Kidney (tissue), 14 donors: Measurements from ENCODE around the gene ETV6. TPM values are rescaled to one million over a fixed set of nuclear protein-coding genes. Genes with fewer than 3 reads are reported as not detected.

Experiments
- DNase-seq, 5 donors: peaks; one replicate each; pipeline ENCODE4 v3.0.0-alpha.2; 2013 to 2020
- FAIRE-seq: peaks from 2 replicates; lab custom pipeline; 2012; peaks lifted over from hg19 to GRCh38; lab: Jason Lieb, UNC
- H3K27ac ChIP-seq, 2 donors: one replicate each; pipeline ENCODE4 v1.7.0; 2013; ENCODE audit warnings: low read depth in 2 of 2, low read length in 2 of 2, inconsistent platforms in 1 of 2
- H3K27me3 ChIP-seq: one replicate; pipeline ENCODE4 v1.7.1; 2013; ENCODE audit warnings: low read length, inconsistent platforms; ENCODE audit not compliant: control insufficient read depth, insufficient read depth
- H3K36me3 ChIP-seq, 3 donors: one replicate each; pipeline versions ENCODE4 v1.7.0 to v1.7.1; 2013; ENCODE audit warnings: low read length in 3 of 3, control low read depth in 1 of 3, inconsistent platforms in 1 of 3; ENCODE audit not compliant: insufficient read depth in 3 of 3, control insufficient read depth in 2 of 3
- H3K4me1 ChIP-seq, 3 donors: one replicate each; pipeline versions ENCODE4 v1.7.0 to v1.7.1; 2013; ENCODE audit warnings: low read length in 3 of 3, inconsistent platforms in 1 of 3, low read depth in 1 of 3; ENCODE audit not compliant: control insufficient read depth in 2 of 3, insufficient read depth in 2 of 3
- H3K4me3 ChIP-seq, 3 donors: one replicate each; pipeline versions ENCODE4 v1.7.0 to v1.8.1; 2013; ENCODE audit warnings: low read length in 3 of 3, control low read depth in 1 of 3, inconsistent platforms in 1 of 3
- H3K9ac ChIP-seq, 3 donors: one replicate each; pipeline versions ENCODE4 v1.7.0 to v1.7.1; 2013; ENCODE audit warnings: low read length in 3 of 3, control low read depth in 1 of 3, inconsistent platforms in 1 of 3
- H3K9me3 ChIP-seq, 3 donors: one replicate each; pipeline versions ENCODE4 v1.7.0 to v1.7.1; 2013; ENCODE audit warnings: low read length in 3 of 3, control low read depth in 1 of 3, inconsistent platforms in 1 of 3; ENCODE audit not compliant: control insufficient read depth in 2 of 3, insufficient read depth in 1 of 3
- intact Hi-C: fragments of 100-400 bp; cut with DNase I; formaldehyde crosslinking; loops from one replicate; pipeline ENCODE4 v1.11.1; 2022
- polyA plus RNA-seq: library from polyadenylated mRNA; stranded (reverse); fragments of 350-450 nt; fragmentation: Illumina TruSeq; extraction: RNeasy Lipid Tissue Mini Kit (QIAGEN cat#74804); gene quantifications from one replicate; pipeline ENCODE4 v1.2.3, GENCODE V29; 2014; ENCODE audit warnings: low read depth, low replicate concordance; ENCODE audit not compliant: insufficient read depth
- total RNA-seq: library from RNA; stranded (reverse); fragmentation: NEBNext Ultra II Directional; extraction: Animal tissue kit (Norgen Biotek cat#: 25700); gene quantifications from one replicate; pipeline ENCODE4 v1.2.1, GENCODE V29; 2021
- TF ChIP-seq, protein P1 (sequence below): IDR thresholded peaks from 3 replicates; pipeline ENCODE4 v1.5.1; 2012; ENCODE audit warnings: mild to moderate bottlenecking, moderate library complexity, borderline replicate concordance; ENCODE audit not compliant: insufficient read depth; ENCODE audit errors: extremely low read depth
- donor health status: control.
- donor health status: control.
- donor health status: control.
- donor health status: control.
- donor health status: control.
- donor health status: DM: yes; HTN: yes; CAD: no.
- donor health status: Normal renal cell carcinoma (clear cell type).

ETV6 gene
- total and polyA plus RNA-seq, 2 donors from 2014 or later = 5.2 to 59.8 TPM

GRCh38 chr12:11730299-11731041 is 81.0 kb downstream of the ETV6 start:
- Histone ChIP-seq H3K27me3 (no peaks in the 10 kb centered on the region), H3K27ac (peak overlapping the region in 1 of 2 donors; percentile 55), H3K36me3 (no peaks in the 10 kb centered on the region), H3K9ac (no peak overlapping the region), H3K4me1 (peaks cover 0 to 22% (median 18%) of the 10 kb centered on the region in 3 donors), H3K9me3 (no peaks in the 10 kb centered on the region), H3K4me3 (no peak overlapping the region)
- FAIRE-seq = no peak
- peak in 3 of 5 donors; percentile 44 to 84 (median 79) for DNase-seq
- TF ChIP-seq, protein P1, sequence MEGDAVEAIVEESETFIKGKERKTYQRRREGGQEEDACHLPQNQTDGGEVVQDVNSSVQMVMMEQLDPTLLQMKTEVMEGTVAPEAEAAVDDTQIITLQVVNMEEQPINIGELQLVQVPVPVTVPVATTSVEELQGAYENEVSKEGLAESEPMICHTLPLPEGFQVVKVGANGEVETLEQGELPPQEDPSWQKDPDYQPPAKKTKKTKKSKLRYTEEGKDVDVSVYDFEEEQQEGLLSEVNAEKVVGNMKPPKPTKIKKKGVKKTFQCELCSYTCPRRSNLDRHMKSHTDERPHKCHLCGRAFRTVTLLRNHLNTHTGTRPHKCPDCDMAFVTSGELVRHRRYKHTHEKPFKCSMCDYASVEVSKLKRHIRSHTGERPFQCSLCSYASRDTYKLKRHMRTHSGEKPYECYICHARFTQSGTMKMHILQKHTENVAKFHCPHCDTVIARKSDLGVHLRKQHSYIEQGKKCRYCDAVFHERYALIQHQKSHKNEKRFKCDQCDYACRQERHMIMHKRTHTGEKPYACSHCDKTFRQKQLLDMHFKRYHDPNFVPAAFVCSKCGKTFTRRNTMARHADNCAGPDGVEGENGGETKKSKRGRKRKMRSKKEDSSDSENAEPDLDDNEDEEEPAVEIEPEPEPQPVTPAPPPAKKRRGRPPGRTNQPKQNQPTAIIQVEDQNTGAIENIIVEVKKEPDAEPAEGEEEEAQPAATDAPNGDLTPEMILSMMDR = no peak
- intact Hi-C loops = no loop called here

DNA sequence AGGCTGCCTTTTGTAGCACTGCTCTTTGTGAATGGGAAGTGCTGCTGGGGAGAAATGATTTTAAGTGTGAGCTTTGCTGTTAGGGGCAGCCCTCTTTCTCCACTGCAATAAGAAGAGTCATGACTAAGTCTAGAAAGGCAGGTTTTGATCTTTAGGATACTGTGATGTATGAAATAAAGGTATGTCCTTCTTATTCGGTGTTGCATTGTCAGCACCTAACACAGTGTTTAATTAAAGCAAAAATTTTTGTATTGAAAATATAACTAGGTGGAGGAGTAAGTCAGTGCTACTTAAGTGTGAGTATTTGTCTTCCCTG is 81.5 kb downstream of the ETV6 start:
- no peak for DNase-seq
- no peaks in the 10 kb centered on the region for H3K27me3 ChIP-seq
- no peaks in the 10 kb centered on the region for H3K36me3 ChIP-seq
- H3K9ac ChIP-seq = no peak overlapping the region
- FAIRE-seq = no peak
- intact Hi-C loops = no loop called here
- H3K4me1 ChIP-seq = peaks cover 0 to 22% (median 18%) of the 10 kb centered on the region in 3 donors
- TF ChIP-seq, protein P1 = no peak
- no peaks in the 10 kb centered on the region for H3K9me3 ChIP-seq
- H3K27ac ChIP-seq = no peak overlapping the region
- H3K4me3 ChIP-seq = no peak overlapping the region

GRCh38 chr12:11731455-11731854 is 82.0 kb downstream of the ETV6 start:
- no peak for DNase-seq
- Histone ChIP-seq H3K27ac (no peak overlapping the region), H3K36me3 (no peaks in the 10 kb centered on the region), H3K4me1 (peaks cover 0 to 22% (median 18%) of the 10 kb centered on the region in 3 donors), H3K9me3 (no peaks in the 10 kb centered on the region), H3K4me3 (no peak overlapping the region), H3K27me3 (no peaks in the 10 kb centered on the region), H3K9ac (no peak overlapping the region)
- intact Hi-C loops = no loop called here
- no peak for FAIRE-seq
- TF ChIP-seq, protein P1 = no peak
